A549 (cell line): Measurements from ENCODE around the gene LPAR6.

Experiments used
- CEBPB ChIP-seq, 2 experiments: fragments of >200 bp in 1 of 2; sonication (Bioruptor Twin) in 1 of 2; formaldehyde crosslinking in 1 of 2; IDR thresholded peaks; 2 replicates each; pipeline ENCODE4 v1.6.1; 2012 to 2016
- CHD2 ChIP-seq: fragments of 150-350 bp; IDR thresholded peaks from 2 replicates; pipeline ENCODE4 v1.6.1; 2014; ENCODE audit warnings: low read length; ENCODE audit not compliant: partially characterized antibody
- CTCF ChIP-seq: fragments of >200 bp; sonication (Bioruptor Twin); formaldehyde crosslinking; IDR thresholded peaks from 3 replicates; pipeline ENCODE4 v1.5.1; 2016
- RCOR1 ChIP-seq: fragments of 150-350 bp; IDR thresholded peaks from 2 replicates; pipeline ENCODE4 v1.6.1; 2014; ENCODE audit warnings: antibody characterized with exemption, low read length, low read depth
- RFX5 ChIP-seq: fragments of 450-650 bp; IDR thresholded peaks from 2 replicates; pipeline ENCODE4 v1.7.1; 2014; ENCODE audit warnings: antibody characterized with exemption, mild to moderate bottlenecking, moderate library complexity
- SMC3 ChIP-seq: fragments of >200 bp; sonication (Bioruptor Twin); formaldehyde crosslinking; IDR thresholded peaks from 3 replicates; pipeline ENCODE4 v1.6.1; 2018; ENCODE audit warnings: inconsistent platforms
- TP53 ChIP-seq: fragments of 250-450 bp; sonication (Bioruptor Pico); IDR thresholded peaks from 2 replicates; pipeline ENCODE4 v1.5.0; 2021; ENCODE audit warnings: mild to moderate bottlenecking, moderate library complexity
- TF ChIP-seq, protein P1 (sequence below): fragments of 200-600 bp; sonication (generic); IDR thresholded peaks from 2 replicates; pipeline ENCODE4 v1.6.1; 2016; ENCODE audit warnings: antibody characterized with exemption, mild to moderate bottlenecking, moderate library complexity

- no peak for TF ChIP-seq CTCF
- TF ChIP-seq CHD2: no peak
- no peak for TF ChIP-seq RCOR1
- no peak for TF ChIP-seq TP53 (CRISPR knock-in tag)
- TF ChIP-seq, protein P1, sequence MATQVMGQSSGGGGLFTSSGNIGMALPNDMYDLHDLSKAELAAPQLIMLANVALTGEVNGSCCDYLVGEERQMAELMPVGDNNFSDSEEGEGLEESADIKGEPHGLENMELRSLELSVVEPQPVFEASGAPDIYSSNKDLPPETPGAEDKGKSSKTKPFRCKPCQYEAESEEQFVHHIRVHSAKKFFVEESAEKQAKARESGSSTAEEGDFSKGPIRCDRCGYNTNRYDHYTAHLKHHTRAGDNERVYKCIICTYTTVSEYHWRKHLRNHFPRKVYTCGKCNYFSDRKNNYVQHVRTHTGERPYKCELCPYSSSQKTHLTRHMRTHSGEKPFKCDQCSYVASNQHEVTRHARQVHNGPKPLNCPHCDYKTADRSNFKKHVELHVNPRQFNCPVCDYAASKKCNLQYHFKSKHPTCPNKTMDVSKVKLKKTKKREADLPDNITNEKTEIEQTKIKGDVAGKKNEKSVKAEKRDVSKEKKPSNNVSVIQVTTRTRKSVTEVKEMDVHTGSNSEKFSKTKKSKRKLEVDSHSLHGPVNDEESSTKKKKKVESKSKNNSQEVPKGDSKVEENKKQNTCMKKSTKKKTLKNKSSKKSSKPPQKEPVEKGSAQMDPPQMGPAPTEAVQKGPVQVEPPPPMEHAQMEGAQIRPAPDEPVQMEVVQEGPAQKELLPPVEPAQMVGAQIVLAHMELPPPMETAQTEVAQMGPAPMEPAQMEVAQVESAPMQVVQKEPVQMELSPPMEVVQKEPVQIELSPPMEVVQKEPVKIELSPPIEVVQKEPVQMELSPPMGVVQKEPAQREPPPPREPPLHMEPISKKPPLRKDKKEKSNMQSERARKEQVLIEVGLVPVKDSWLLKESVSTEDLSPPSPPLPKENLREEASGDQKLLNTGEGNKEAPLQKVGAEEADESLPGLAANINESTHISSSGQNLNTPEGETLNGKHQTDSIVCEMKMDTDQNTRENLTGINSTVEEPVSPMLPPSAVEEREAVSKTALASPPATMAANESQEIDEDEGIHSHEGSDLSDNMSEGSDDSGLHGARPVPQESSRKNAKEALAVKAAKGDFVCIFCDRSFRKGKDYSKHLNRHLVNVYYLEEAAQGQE: no peak
- TF ChIP-seq CEBPB (IDR thresholded peaks at IDR 0.05): no peak
- TF ChIP-seq SMC3: no peak
- no peak for TF ChIP-seq RFX5
Measured at GRCh38 chr13:48437371-48437770, 24.5 kb upstream of the LPAR6 start.
